Measurements from ENCODE around the gene HOXB3. TPM values are rescaled to one million over a fixed set of nuclear protein-coding genes. Genes with fewer than 3 reads are reported as not detected.

HOXB3 gene
- total RNA-seq, 4 donors from 2014 or later, result 2.5 to 11.1 (median 5.8) TPM

GRCh38 chr17:48593840-48594537, 3.9 kb upstream of the HOXB3 start:
- Histone ChIP-seq H3K4me1 (peaks cover 19 to 57% (median 45%) of the 10 kb centered on the region in 3 donors), H3K36me3 (no peaks in the 10 kb centered on the region), H3K4me3 (peak overlapping the region; percentile 25 to 71 (median 42)), H3K9me3 (no peaks in the 10 kb centered on the region), H3K27me3 (peaks cover 0 to 100% (median 46%) of the 10 kb centered on the region in 4 donors), H3K27ac (peak overlapping the region in 3 of 4 donors; percentile 17 to 69 (median 49))
- TF ChIP-seq POLR2A (IDR thresholded peaks at IDR 0.05) (no peak), CTCF (IDR thresholded peaks at IDR 0.05) (peak; percentile 82 to 95 (median 92))
- no peak for DNase-seq
- WGBS, 2 donors, result 2 to 20% methylated on average over 29 to 37 of the region's 37 CpGs
- intact Hi-C loops (cut with DNase I), result loop anchor here (5.0 kb wide), 1 partner anchor 257 kb away; no protein-coding TSS in a partner anchor

GRCh38 chr17:48593126-48593829, 3.2 kb upstream of the HOXB3 start, which contains the start of gene HOXB5:
Gene HOXB5, minus strand, starts transcription at chr17:48593779. Its CDS starts 97 bp downstream, at chr17:48593682.
- DNase-seq, result no peak
- H3K4me1 ChIP-seq, result peaks cover 19 to 55% (median 45%) of the 10 kb centered on the region in 3 donors
- peak within 1 kb of the TSS; percentile 25 to 71 (median 42) for H3K4me3 ChIP-seq
- H3K9me3 ChIP-seq, result no peaks in the 10 kb centered on the region
- no peaks in the 10 kb centered on the region for H3K36me3 ChIP-seq
- TF ChIP-seq CTCF (IDR thresholded peaks at IDR 0.05) (no peak), POLR2A (IDR thresholded peaks at IDR 0.05) (no peak)
- WGBS, 2 donors, result 3 to 5% methylated on average over 14 to 25 of the region's 50 CpGs
- H3K27me3 ChIP-seq, result peaks cover 0 to 100% (median 41%) of the 10 kb centered on the region in 4 donors
- H3K27ac ChIP-seq, result peak within 1 kb of the TSS; percentile 11 to 69 (median 33)
- intact Hi-C loops (cut with DNase I), result loop anchor here (5.0 kb wide), 1 partner anchor 256 kb away; no protein-coding TSS in a partner anchor

GRCh38 chr17:48592577-48592976, 2.5 kb upstream of the HOXB3 start:
- DNase-seq, result no peak
- H3K4me3 ChIP-seq, result peak overlapping the region in 3 of 4 donors; percentile 38 to 71 (median 46)
- 6 to 19% methylated on average over 12 to 14 of the region's 14 CpGs for WGBS, 2 donors
- H3K27ac ChIP-seq, result peak overlapping the region in 3 of 4 donors; percentile 17 to 69 (median 49)
- intact Hi-C loops (cut with DNase I), result loop anchor here (5.0 kb wide), 1 partner anchor 255 kb away; no protein-coding TSS in a partner anchor
- TF ChIP-seq POLR2A (IDR thresholded peaks at IDR 0.05), result no peak
- TF ChIP-seq CTCF (IDR thresholded peaks at IDR 0.05), result no peak
- peaks cover 12 to 48% (median 38%) of the 10 kb centered on the region in 3 donors for H3K4me1 ChIP-seq
- peaks cover 0 to 100% (median 34%) of the 10 kb centered on the region in 4 donors for H3K27me3 ChIP-seq
- no peaks in the 10 kb centered on the region for H3K36me3 ChIP-seq
- H3K9me3 ChIP-seq, result no peaks in the 10 kb centered on the region

GRCh38 chr17:48592057-48592514, 2.0 kb upstream of the HOXB3 start:
- intact Hi-C loops (cut with DNase I), result loop anchor here (5.0 kb wide), 1 partner anchor 255 kb away; no protein-coding TSS in a partner anchor
- DNase-seq, result no peak
- Histone ChIP-seq H3K27me3 (peaks cover 0 to 100% (median 30%) of the 10 kb centered on the region in 4 donors), H3K9me3 (no peaks in the 10 kb centered on the region), H3K36me3 (no peaks in the 10 kb centered on the region), H3K27ac (peak overlapping the region in 2 of 4 donors; percentile 49 to 69), H3K4me3 (peak overlapping the region in 3 of 4 donors; percentile 38 to 71 (median 46)), H3K4me1 (peaks cover 8 to 46% (median 35%) of the 10 kb centered on the region in 3 donors)
- 21 to 31% methylated on average over 10 to 21 of the region's 33 CpGs for WGBS, 2 donors
- TF ChIP-seq CTCF (IDR thresholded peaks at IDR 0.05) (no peak), POLR2A (IDR thresholded peaks at IDR 0.05) (no peak)
